ENCODE data around the gene TOP3B.

The TOP3B gene

DNA sequence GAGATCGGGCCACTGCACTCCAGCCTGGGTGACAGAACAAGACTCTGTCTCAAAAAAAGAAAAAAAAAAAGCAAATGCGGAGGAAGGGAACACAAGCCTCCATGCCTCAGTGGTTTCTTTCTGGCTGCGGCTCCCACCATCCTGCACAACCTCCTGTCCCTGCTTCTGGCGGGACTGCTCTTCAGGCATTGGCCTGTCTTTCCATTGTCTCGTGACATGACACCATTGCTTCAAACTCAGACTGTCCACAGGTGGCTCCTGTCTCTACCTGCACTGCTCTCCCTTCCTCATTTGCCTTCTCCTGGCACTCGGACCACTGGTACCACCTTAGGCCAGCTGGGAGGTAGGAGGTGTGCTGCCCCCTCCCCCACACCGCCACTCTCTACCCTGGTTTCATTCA is 19.3 kb downstream of the TOP3B start:
- DNase-seq (ENCODE audit: low read depth in 2 of 2): no peak

DNA sequence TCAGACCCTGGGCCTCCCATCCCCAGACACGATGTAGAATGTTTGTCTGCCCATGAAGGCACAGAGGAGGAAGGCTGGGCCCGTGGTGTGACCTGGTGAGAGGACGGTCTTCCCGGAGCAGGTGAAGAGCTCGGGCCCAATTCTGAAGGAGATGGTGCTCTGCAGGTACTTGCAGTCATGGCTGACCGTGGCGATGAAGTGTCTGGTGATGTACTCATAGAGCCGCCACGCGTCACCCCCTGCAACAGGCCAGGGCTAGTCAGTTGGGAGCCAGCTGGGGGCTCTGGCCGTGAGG is 20.0 kb downstream of the TOP3B start:
- DNase-seq (ENCODE audit: low read depth in 2 of 2): no peak

GRCh38 chr22:21961886-21962654 is 20.5 kb downstream of the TOP3B start:
- no peak for DNase-seq (ENCODE audit: low read depth in 2 of 2)

- no peak for DNase-seq (ENCODE audit: low read depth in 2 of 2)
Measured at GRCh38 chr22:21961127-21961867, 21.3 kb downstream of the TOP3B start.

- no peak for DNase-seq (ENCODE audit: low read depth in 2 of 2)
Measured at GRCh38 chr22:21960200-21961126, 22.1 kb downstream of the TOP3B start.

GRCh38 chr22:21959274-21960074 is 23.1 kb downstream of the TOP3B start:
- DNase-seq (ENCODE audit: low read depth in 2 of 2): no peak

- no peak for DNase-seq (ENCODE audit: low read depth in 2 of 2)
Measured at GRCh38 chr22:21958360-21959273, 24.0 kb downstream of the TOP3B start.

DNA sequence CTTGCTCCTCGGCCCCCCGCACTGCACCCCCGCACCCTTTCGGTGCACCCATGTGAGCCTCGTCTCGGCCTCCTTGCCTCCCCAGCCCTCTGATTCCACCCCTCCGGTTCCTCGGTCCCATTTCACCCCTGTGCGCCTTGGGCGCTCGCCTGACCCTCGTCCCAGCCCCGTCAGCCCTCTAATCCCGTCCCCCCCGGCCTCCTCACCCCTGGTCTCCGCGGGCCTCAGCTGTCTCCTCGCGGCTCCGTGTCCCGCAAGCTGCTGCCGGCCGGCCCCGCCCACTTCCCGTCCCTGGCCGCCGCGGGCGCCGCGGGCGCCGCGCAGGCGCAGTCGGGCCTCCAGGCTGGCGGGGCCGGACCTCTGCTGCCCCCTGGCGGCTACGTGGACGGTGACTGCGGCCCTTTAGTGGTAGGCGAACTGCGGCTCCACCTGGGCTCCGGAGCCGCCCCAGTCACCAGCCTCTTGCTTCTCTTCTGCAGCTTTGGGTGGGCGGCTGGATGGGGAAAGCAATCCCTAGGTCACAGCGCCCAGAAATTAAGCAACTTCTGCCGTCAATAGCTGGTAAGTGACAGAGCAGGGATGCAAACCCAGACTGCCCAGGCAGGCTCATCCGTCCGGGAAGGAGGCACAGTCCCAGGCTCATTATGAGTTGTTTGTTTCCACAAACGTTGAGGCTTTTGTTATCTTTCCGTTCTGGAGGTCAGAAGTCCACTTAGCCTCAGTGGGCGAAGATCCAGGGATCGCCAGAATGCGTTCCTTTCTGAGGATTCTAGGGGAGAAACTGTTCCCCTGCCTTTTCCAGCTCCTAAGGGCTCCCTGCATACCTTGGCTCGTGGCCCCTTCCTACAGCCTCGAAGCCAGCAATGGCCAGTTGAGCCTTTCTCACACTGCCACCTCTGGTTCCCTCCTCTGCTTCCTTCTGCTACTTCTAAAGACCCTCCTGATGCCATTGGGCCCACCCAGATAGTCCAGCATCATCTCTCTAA is 29.7 kb downstream of the TOP3B start, which contains the start of gene PPM1F:
TSS of gene PPM1F (minus strand) at position 263 of the 986 bp plus-strand sequence. CDS start 6,800 bp downstream, outside the sequence.
- DNase-seq (ENCODE audit: low read depth in 2 of 2): peak; percentile 67 to 74

DNA sequence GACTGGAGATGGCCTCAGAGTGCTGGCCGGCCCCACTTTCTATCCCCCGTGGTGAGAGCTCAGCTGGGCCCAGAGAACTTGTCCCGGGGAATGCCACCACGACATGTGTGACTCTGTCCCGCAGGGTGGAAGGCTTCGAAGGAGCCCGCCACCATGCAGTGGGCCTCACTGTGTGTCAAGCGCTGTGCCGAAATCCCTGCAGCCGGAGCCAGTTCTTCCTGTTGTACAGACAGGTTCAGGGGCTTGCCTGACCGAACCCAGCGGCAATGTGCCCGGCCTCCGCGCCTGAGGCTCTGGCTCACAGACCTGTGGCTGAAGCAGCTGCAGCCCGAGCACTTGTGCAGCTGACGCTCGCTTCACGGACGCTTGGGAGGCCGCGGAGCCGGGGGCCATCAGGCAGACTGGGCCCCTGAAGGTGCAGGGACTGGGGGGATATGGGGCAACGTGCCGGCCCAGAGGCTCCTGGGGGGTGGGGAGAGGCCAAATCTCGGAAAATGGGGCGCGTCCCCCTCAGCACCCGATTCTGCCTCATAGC is 30.6 kb downstream of the TOP3B start:
- no peak for DNase-seq (ENCODE audit: low read depth in 2 of 2)

DNA sequence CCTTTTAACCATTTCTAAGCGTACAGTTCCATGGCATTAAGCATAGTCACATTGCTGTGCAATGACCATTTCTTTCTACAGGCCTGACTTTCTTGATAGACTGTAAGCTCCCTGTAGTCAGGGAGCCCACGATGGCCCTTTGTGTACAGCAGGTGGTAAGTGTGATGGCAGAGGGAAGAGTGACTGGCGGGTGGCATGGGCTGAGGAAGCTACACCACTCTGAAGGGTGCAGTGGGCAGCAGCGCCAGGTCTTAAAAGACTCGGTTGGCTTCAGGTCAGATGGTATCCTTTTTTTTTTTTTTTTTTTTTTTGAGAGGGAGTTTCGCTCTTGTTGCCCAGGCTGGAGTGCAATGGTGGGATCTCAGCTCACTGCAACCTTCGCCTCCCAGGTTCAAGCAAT is 31.5 kb downstream of the TOP3B start:
- no peak for DNase-seq (ENCODE audit: low read depth in 2 of 2)

GRCh38 chr22:21949948-21950347 is 32.6 kb downstream of the TOP3B start:
- DNase-seq (ENCODE audit: low read depth in 2 of 2): no peak

GRCh38 chr22:21949569-21949918 is 33.0 kb downstream of the TOP3B start:
- no peak for DNase-seq (ENCODE audit: low read depth in 2 of 2)

GRCh38 chr22:21948824-21949568 is 33.6 kb downstream of the TOP3B start:
- no peak for DNase-seq (ENCODE audit: low read depth in 2 of 2)

- DNase-seq (ENCODE audit: low read depth in 2 of 2): no peak
Measured at GRCh38 chr22:21948390-21948789, 34.2 kb downstream of the TOP3B start.

- no peak for DNase-seq (ENCODE audit: low read depth in 2 of 2)
Measured at GRCh38 chr22:21947040-21948014, 35.3 kb downstream of the TOP3B start.

DNA sequence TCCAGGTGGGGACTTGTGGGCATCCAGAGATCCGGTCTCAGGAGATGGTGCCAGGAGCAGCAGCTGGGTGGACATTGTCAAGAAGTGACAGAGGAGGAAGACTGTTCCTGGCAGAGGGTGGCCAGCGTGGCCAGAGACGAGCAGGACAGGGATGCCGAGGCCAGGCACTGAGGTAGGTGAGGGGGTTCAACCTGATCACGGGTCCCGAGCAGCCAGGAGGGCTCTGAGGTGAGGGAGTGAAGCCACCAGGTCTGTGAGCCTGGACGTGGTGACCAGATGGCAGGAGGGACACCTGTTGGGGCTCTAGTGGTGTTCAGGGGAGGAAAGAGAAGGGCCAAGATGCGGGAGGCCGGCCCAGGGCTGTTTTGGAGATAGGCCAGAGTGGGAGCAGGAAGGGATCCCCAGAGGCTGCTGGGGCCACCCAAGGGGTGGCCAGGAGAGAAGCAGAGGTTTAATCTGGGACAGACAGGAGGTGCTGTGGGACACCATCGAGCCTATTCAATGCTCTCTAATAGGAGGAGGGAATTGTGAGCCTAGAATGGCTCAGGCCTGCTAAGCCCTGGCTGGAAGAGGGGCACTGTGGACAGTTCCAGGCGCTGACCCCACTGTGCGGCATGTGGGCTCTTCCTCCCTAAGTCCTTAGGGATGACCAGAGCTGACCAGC is 36.2 kb downstream of the TOP3B start:
- DNase-seq (ENCODE audit: low read depth in 2 of 2): no peak

Data from activated CD8-positive, alpha-beta memory T cell treated with anti-CD3 and anti-CD28 coated beads for 4 hours (primary cell).